ENCODE measurements around the gene TTI1. TPM values are rescaled to one million over a fixed set of nuclear protein-coding genes. Genes with fewer than 3 reads are reported as not detected.

TTI1 gene
- total RNA-seq, 1 experiment from 2014 or later: 37.4 TPM

- H3K4me1 Mint-ChIP-seq: no peaks in the 10 kb centered on the region
- no peak overlapping the region for H3K27ac Mint-ChIP-seq
- Histone ChIP-seq H3K4me2 (ENCODE audit: insufficient read depth, insufficient read length, low read length) (no peak overlapping the region), H3K79me1 (ENCODE audit: insufficient read depth, low read depth, low read length, poor library complexity, severe bottlenecking) (no peaks in the 10 kb centered on the region), H3K14ac (ENCODE audit: insufficient read depth, low read length) (no peak overlapping the region), H4K91ac (ENCODE audit: insufficient read length, low read depth, low read length) (no peak overlapping the region), H3K18ac (ENCODE audit: insufficient read length, low read depth, low read length) (no peak overlapping the region), H3K4me1 (ENCODE audit: insufficient read depth, low read length) (no peaks in the 10 kb centered on the region), H2BK120ac (ENCODE audit: low read depth, low read length, poor library complexity, severe bottlenecking) (no peak overlapping the region), H3K27me3 (ENCODE audit: insufficient read depth, low read length) (no peaks in the 10 kb centered on the region), H4K8ac (replicated peaks; ENCODE audit: insufficient read length, low read depth, low read length) (no peak overlapping the region), H2BK15ac (ENCODE audit: low read depth, low read length) (no peak overlapping the region), H2BK20ac (ENCODE audit: low read depth, low read length, poor library complexity, severe bottlenecking) (no peak overlapping the region), H3K9ac (ENCODE audit: extremely low read depth, insufficient read length, low read length) (no peak overlapping the region), H3T11ph (ENCODE audit: low read length) (no peak overlapping the region), H2AK5ac (ENCODE audit: insufficient read length, low read length) (no peak overlapping the region), H2AFZ (ENCODE audit: low read length) (no peak overlapping the region), H2BK12ac (ENCODE audit: insufficient read length, low read depth, low read length) (no peak overlapping the region), H3K9me3 (ENCODE audit: control insufficient read depth, low read depth, low read length) (no peaks in the 10 kb centered on the region), H3K56ac (ENCODE audit: insufficient read length, low read depth, low read length) (no peak overlapping the region), H4K5ac (ENCODE audit: insufficient read length, low read depth, low read length) (no peak overlapping the region), H3K27ac (ENCODE audit: insufficient read length, low read depth, low read length) (no peak overlapping the region), H3K23me2 (ENCODE audit: insufficient read length, low read depth, low read length, poor library complexity, severe bottlenecking) (no peaks in the 10 kb centered on the region), H4K20me1 (ENCODE audit: control insufficient read depth, insufficient read depth, insufficient read length) (no peaks in the 10 kb centered on the region), H2BK5ac (ENCODE audit: insufficient read length, low read length) (no peak overlapping the region), H3K79me2 (ENCODE audit: insufficient read depth, low read length) (no peaks in the 10 kb centered on the region), H3K23ac (ENCODE audit: insufficient read length, low read depth, low read length) (no peak overlapping the region), H3K4ac (ENCODE audit: low read depth, low read length) (no peak overlapping the region)
- H3K36me3 Mint-ChIP-seq (ENCODE audit: insufficient read depth in 1 of 3, low read depth in 3 of 3): peaks cover 12 to 57% (median 53%) of the 10 kb centered on the region in 3 experiments; a peak in 6 of 7 replicates
- H3K4me3 Mint-ChIP-seq: no peak overlapping the region
- no CpG with 5 or more reads among the region's 8 CpGs for WGBS (ENCODE audit: extremely low coverage, insufficient read length, low lambda C conversion rate)
- H3K27me3 Mint-ChIP-seq (ENCODE audit: low read depth): no peaks in the 10 kb centered on the region
- TF ChIP-seq, protein P1, sequence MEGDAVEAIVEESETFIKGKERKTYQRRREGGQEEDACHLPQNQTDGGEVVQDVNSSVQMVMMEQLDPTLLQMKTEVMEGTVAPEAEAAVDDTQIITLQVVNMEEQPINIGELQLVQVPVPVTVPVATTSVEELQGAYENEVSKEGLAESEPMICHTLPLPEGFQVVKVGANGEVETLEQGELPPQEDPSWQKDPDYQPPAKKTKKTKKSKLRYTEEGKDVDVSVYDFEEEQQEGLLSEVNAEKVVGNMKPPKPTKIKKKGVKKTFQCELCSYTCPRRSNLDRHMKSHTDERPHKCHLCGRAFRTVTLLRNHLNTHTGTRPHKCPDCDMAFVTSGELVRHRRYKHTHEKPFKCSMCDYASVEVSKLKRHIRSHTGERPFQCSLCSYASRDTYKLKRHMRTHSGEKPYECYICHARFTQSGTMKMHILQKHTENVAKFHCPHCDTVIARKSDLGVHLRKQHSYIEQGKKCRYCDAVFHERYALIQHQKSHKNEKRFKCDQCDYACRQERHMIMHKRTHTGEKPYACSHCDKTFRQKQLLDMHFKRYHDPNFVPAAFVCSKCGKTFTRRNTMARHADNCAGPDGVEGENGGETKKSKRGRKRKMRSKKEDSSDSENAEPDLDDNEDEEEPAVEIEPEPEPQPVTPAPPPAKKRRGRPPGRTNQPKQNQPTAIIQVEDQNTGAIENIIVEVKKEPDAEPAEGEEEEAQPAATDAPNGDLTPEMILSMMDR (conservative IDR thresholded peaks at IDR 0.05): no peak
- no peak for DNase-seq
- H3K9me3 Mint-ChIP-seq: no peaks in the 10 kb centered on the region
Measured at GRCh38 chr20:38002422-38002821, 30.8 kb downstream of the TTI1 start.

All from H9 (cell line).